ENCODE measurements around the gene ITPR2. TPM values are rescaled to one million over a fixed set of nuclear protein-coding genes. Genes with fewer than 3 reads are reported as not detected.

The ITPR2 gene
- total and polyA plus RNA-seq, 2 donors = 8.8 to 34.0 TPM

GRCh38 chr12:26379777-26380467 is 453.1 kb downstream of the ITPR2 start:
- no peak for DNase-seq (ENCODE audit: low read depth in 6 of 9, low spot score in 9 of 9)
- 98% methylated on average over 2 of the region's 2 CpGs for WGBS
- Histone ChIP-seq H3K4me1 (ENCODE audit: control insufficient read depth in 2 of 2, insufficient read depth in 2 of 2, low read length in 2 of 2) (no peaks in the 10 kb centered on the region), H3K27ac (ENCODE audit: low read depth in 1 of 2, low read length in 1 of 2) (no peak overlapping the region), H3K9me3 (ENCODE audit: control insufficient read depth in 2 of 2, insufficient read depth in 1 of 2, low read length in 1 of 2) (peaks cover 0 to 2% of the 10 kb centered on the region in 2 donors), H3K27me3 (ENCODE audit: control insufficient read depth in 2 of 2, insufficient read depth in 1 of 2, low read length in 1 of 2) (no peaks in the 10 kb centered on the region), H3K36me3 (ENCODE audit: control insufficient read depth in 2 of 2, insufficient read depth in 2 of 2, low read length in 1 of 2) (peaks cover 22 to 24% of the 10 kb centered on the region in 2 donors), H3K4me3 (ENCODE audit: low read length in 2 of 2) (no peak overlapping the region)

GRCh38 chr12:26378711-26379110 is 454.3 kb downstream of the ITPR2 start:
- WGBS = 89% methylated on average over 6 of the region's 6 CpGs
- Histone ChIP-seq H3K4me1 (ENCODE audit: control insufficient read depth in 2 of 2, insufficient read depth in 2 of 2, low read length in 2 of 2) (no peaks in the 10 kb centered on the region), H3K27me3 (ENCODE audit: control insufficient read depth in 2 of 2, insufficient read depth in 1 of 2, low read length in 1 of 2) (no peaks in the 10 kb centered on the region), H3K36me3 (ENCODE audit: control insufficient read depth in 2 of 2, insufficient read depth in 2 of 2, low read length in 1 of 2) (peaks cover 16 to 19% of the 10 kb centered on the region in 2 donors), H3K4me3 (ENCODE audit: low read length in 2 of 2) (no peak overlapping the region), H3K27ac (ENCODE audit: low read depth in 1 of 2, low read length in 1 of 2) (no peak overlapping the region), H3K9me3 (ENCODE audit: control insufficient read depth in 2 of 2, insufficient read depth in 1 of 2, low read length in 1 of 2) (peaks cover 0 to 2% of the 10 kb centered on the region in 2 donors)
- no peak for DNase-seq (ENCODE audit: low read depth in 6 of 9, low spot score in 9 of 9)

- Histone ChIP-seq H3K4me3 (ENCODE audit: low read length in 2 of 2) (no peak overlapping the region), H3K4me1 (ENCODE audit: control insufficient read depth in 2 of 2, insufficient read depth in 2 of 2, low read length in 2 of 2) (no peaks in the 10 kb centered on the region), H3K27ac (ENCODE audit: low read depth in 1 of 2, low read length in 1 of 2) (no peak overlapping the region), H3K9me3 (ENCODE audit: control insufficient read depth in 2 of 2, insufficient read depth in 1 of 2, low read length in 1 of 2) (no peaks in the 10 kb centered on the region), H3K27me3 (ENCODE audit: control insufficient read depth in 2 of 2, insufficient read depth in 1 of 2, low read length in 1 of 2) (no peaks in the 10 kb centered on the region), H3K36me3 (ENCODE audit: control insufficient read depth in 2 of 2, insufficient read depth in 2 of 2, low read length in 1 of 2) (peaks cover 9 to 19% of the 10 kb centered on the region in 2 donors)
- 97% methylated on average over 2 of the region's 2 CpGs for WGBS
- no peak for DNase-seq (ENCODE audit: low read depth in 6 of 9, low spot score in 9 of 9)
These were observed 457.9 kb downstream of the ITPR2 start for GRCh38 chr12:26374934-26375680.

- Histone ChIP-seq H3K4me1 (ENCODE audit: control insufficient read depth in 2 of 2, insufficient read depth in 2 of 2, low read length in 2 of 2) (no peaks in the 10 kb centered on the region), H3K27ac (ENCODE audit: low read depth in 1 of 2, low read length in 1 of 2) (no peak overlapping the region), H3K36me3 (ENCODE audit: control insufficient read depth in 2 of 2, insufficient read depth in 2 of 2, low read length in 1 of 2) (peaks cover 1 to 13% of the 10 kb centered on the region in 2 donors), H3K9me3 (ENCODE audit: control insufficient read depth in 2 of 2, insufficient read depth in 1 of 2, low read length in 1 of 2) (no peaks in the 10 kb centered on the region), H3K4me3 (ENCODE audit: low read length in 2 of 2) (no peak overlapping the region), H3K27me3 (ENCODE audit: control insufficient read depth in 2 of 2, insufficient read depth in 1 of 2, low read length in 1 of 2) (no peaks in the 10 kb centered on the region)
- no peak for DNase-seq (ENCODE audit: low read depth in 6 of 9, low spot score in 9 of 9)
- WGBS = 98% methylated on average over 7 of the region's 7 CpGs
These were observed 459.1 kb downstream of the ITPR2 start for GRCh38 chr12:26373606-26374495.

GRCh38 chr12:26372866-26373265 is 460.1 kb downstream of the ITPR2 start:
- Histone ChIP-seq H3K27me3 (ENCODE audit: control insufficient read depth in 2 of 2, insufficient read depth in 1 of 2, low read length in 1 of 2) (no peaks in the 10 kb centered on the region), H3K36me3 (ENCODE audit: control insufficient read depth in 2 of 2, insufficient read depth in 2 of 2, low read length in 1 of 2) (peaks cover 0 to 12% of the 10 kb centered on the region in 2 donors), H3K9me3 (ENCODE audit: control insufficient read depth in 2 of 2, insufficient read depth in 1 of 2, low read length in 1 of 2) (no peaks in the 10 kb centered on the region), H3K4me1 (ENCODE audit: control insufficient read depth in 2 of 2, insufficient read depth in 2 of 2, low read length in 2 of 2) (no peaks in the 10 kb centered on the region), H3K4me3 (ENCODE audit: low read length in 2 of 2) (no peak overlapping the region), H3K27ac (ENCODE audit: low read depth in 1 of 2, low read length in 1 of 2) (no peak overlapping the region)
- DNase-seq (ENCODE audit: low read depth in 6 of 9, low spot score in 9 of 9) = no peak
- 91% methylated on average over 6 of the region's 6 CpGs for WGBS

GRCh38 chr12:26370098-26370497 is 462.9 kb downstream of the ITPR2 start:
- no peak for DNase-seq (ENCODE audit: low read depth in 6 of 9, low spot score in 9 of 9)
- no peak overlapping the region for H3K4me3 ChIP-seq (ENCODE audit: low read length in 2 of 2)
- no peaks in the 10 kb centered on the region for H3K27me3 ChIP-seq (ENCODE audit: control insufficient read depth in 2 of 2, insufficient read depth in 1 of 2, low read length in 1 of 2)
- peaks cover 0 to 19% of the 10 kb centered on the region in 2 donors for H3K36me3 ChIP-seq (ENCODE audit: control insufficient read depth in 2 of 2, insufficient read depth in 2 of 2, low read length in 1 of 2)
- H3K27ac ChIP-seq (ENCODE audit: low read depth in 1 of 2, low read length in 1 of 2) = no peak overlapping the region
- H3K4me1 ChIP-seq (ENCODE audit: control insufficient read depth in 2 of 2, insufficient read depth in 2 of 2, low read length in 2 of 2) = no peaks in the 10 kb centered on the region
- no peaks in the 10 kb centered on the region for H3K9me3 ChIP-seq (ENCODE audit: control insufficient read depth in 2 of 2, insufficient read depth in 1 of 2, low read length in 1 of 2)
- 96% methylated on average over 2 of the region's 2 CpGs for WGBS

- H3K9me3 ChIP-seq (ENCODE audit: control insufficient read depth in 2 of 2, insufficient read depth in 1 of 2, low read length in 1 of 2) = no peaks in the 10 kb centered on the region
- WGBS = 95% methylated on average over 4 of the region's 4 CpGs
These were observed 463.4 kb downstream of the ITPR2 start for GRCh38 chr12:26369588-26369987.

GRCh38 chr12:26367991-26368730 is 464.8 kb downstream of the ITPR2 start:
- no peak for DNase-seq (ENCODE audit: low read depth in 6 of 9, low spot score in 9 of 9)
- Histone ChIP-seq H3K36me3 (ENCODE audit: control insufficient read depth in 2 of 2, insufficient read depth in 2 of 2, low read length in 1 of 2) (peaks cover 0 to 18% of the 10 kb centered on the region in 2 donors), H3K4me3 (ENCODE audit: low read length in 2 of 2) (no peak overlapping the region), H3K9me3 (ENCODE audit: control insufficient read depth in 2 of 2, insufficient read depth in 1 of 2, low read length in 1 of 2) (no peaks in the 10 kb centered on the region), H3K27me3 (ENCODE audit: control insufficient read depth in 2 of 2, insufficient read depth in 1 of 2, low read length in 1 of 2) (no peaks in the 10 kb centered on the region), H3K4me1 (ENCODE audit: control insufficient read depth in 2 of 2, insufficient read depth in 2 of 2, low read length in 2 of 2) (no peaks in the 10 kb centered on the region), H3K27ac (ENCODE audit: low read depth in 1 of 2, low read length in 1 of 2) (no peak overlapping the region)
- WGBS = 96% methylated on average over 1 of the region's 1 CpG

More at GRCh38 chr12:26369588-26369987, 463.4 kb downstream of the ITPR2 start:
- no peaks in the 10 kb centered on the region for H3K27me3 ChIP-seq (ENCODE audit: control insufficient read depth in 2 of 2, insufficient read depth in 1 of 2, low read length in 1 of 2)
- H3K36me3 ChIP-seq (ENCODE audit: control insufficient read depth in 2 of 2, insufficient read depth in 2 of 2, low read length in 1 of 2) = peaks cover 0 to 21% of the 10 kb centered on the region in 2 donors
- H3K4me1 ChIP-seq (ENCODE audit: control insufficient read depth in 2 of 2, insufficient read depth in 2 of 2, low read length in 2 of 2) = no peaks in the 10 kb centered on the region
- H3K4me3 ChIP-seq (ENCODE audit: low read length in 2 of 2) = no peak overlapping the region
- no peak for DNase-seq (ENCODE audit: low read depth in 6 of 9, low spot score in 9 of 9)
- no peak overlapping the region for H3K27ac ChIP-seq (ENCODE audit: low read depth in 1 of 2, low read length in 1 of 2)

Data from thymus (tissue), 11 donors.